Neural cell (in vitro differentiated cells): ENCODE measurements around the gene RAB6C. TPM values are rescaled to one million over a fixed set of nuclear protein-coding genes. Genes with fewer than 3 reads are reported as not detected.
"Not testable (repeated sequence)": the region's sequence is repeated elsewhere in the genome, so short reads cannot be mapped to it uniquely, and the experiment has no call there.

ENCODE experiments used
- H2AFZ ChIP-seq: fragments of 200-600, 300-800 bp; sonication (generic), shearing (Covaris generic); 2 replicates; pipeline ENCODE4 v1.6.0; 2014; ENCODE audit warnings: low read depth, mild to moderate bottlenecking, antibody characterized with exemption, low read length, moderate library complexity
- H3F3A ChIP-seq: fragments of 200-600 bp; shearing (Covaris generic); 2 replicates; pipeline ENCODE4 v1.6.1; 2016; ENCODE audit warnings: mild to moderate bottlenecking, moderate library complexity, mixed read lengths, antibody characterized with exemption, low read length; ENCODE audit not compliant: insufficient read depth, poor library complexity, severe bottlenecking
- H3K27ac ChIP-seq: fragments of 200-600, 300-800 bp; sonication (generic), shearing (Covaris generic); 2 replicates; pipeline ENCODE4 v1.5.1; 2014; ENCODE audit warnings: mild to moderate bottlenecking, low read length, moderate library complexity
- H3K27me3 ChIP-seq: fragments of 300-800, 200-600 bp; sonication (generic), shearing (Covaris generic); 2 replicates; pipeline ENCODE4 v1.6.0; 2014; ENCODE audit warnings: mild to moderate bottlenecking, low read depth, low read length, moderate library complexity; ENCODE audit not compliant: insufficient read depth
- H3K36me3 ChIP-seq: fragments of 300-800, 200-600 bp; sonication (generic), shearing (Covaris generic); 2 replicates; pipeline ENCODE4 v1.5.1; 2014; ENCODE audit warnings: mild to moderate bottlenecking, antibody characterized with exemption, low read length, moderate library complexity; ENCODE audit not compliant: insufficient read depth
- H3K4me2 ChIP-seq: fragments of 300-800, 200-600 bp; sonication (generic), shearing (Covaris generic); 2 replicates; pipeline ENCODE4 v1.6.0; 2014; ENCODE audit warnings: mild to moderate bottlenecking, low read length
- H3K4me3 ChIP-seq: fragments of 300-800, 200-600 bp; sonication (generic), shearing (Covaris generic); 2 replicates; pipeline ENCODE4 v1.5.1; 2014; ENCODE audit warnings: mild to moderate bottlenecking, low read length, moderate library complexity
- H3K79me2 ChIP-seq: fragments of 200-600 bp; shearing (Covaris generic); replicated peaks from 2 replicates; pipeline ENCODE4 v1.6.0; 2014; ENCODE audit warnings: mild to moderate bottlenecking, low read length, moderate library complexity; ENCODE audit not compliant: insufficient read depth
- H3K9ac ChIP-seq: fragments of 300-800, 200-600 bp; sonication (generic), shearing (Covaris generic); 2 replicates; pipeline ENCODE4 v1.6.1; 2016; ENCODE audit warnings: mild to moderate bottlenecking, low read length, mixed read lengths
- H3K9me2 ChIP-seq: fragments of 200-600 bp; shearing (Covaris generic); 2 replicates; pipeline ENCODE4 v1.6.1; 2016; ENCODE audit warnings: mild to moderate bottlenecking, low read length, mixed read lengths; ENCODE audit not compliant: insufficient read depth
- H3K9me3 ChIP-seq: fragments of 200-600, 300-800 bp; sonication (generic), shearing (Covaris generic); 2 replicates; pipeline ENCODE4 v1.6.1; 2016; ENCODE audit warnings: mild to moderate bottlenecking, mixed run types, low read length, moderate library complexity, mixed read lengths
- H4K20me1 ChIP-seq: fragments of 200-600 bp; shearing (Covaris generic); 2 replicates; pipeline ENCODE4 v1.6.1; 2016; ENCODE audit warnings: mild to moderate bottlenecking, mixed run types; ENCODE audit not compliant: insufficient read depth
- EP300 ChIP-seq: fragments of 450-650 bp; conservative IDR thresholded peaks from 2 replicates; pipeline ENCODE4 v1.6.1; 2014; ENCODE audit warnings: antibody characterized with exemption, mild to moderate bottlenecking, moderate library complexity; ENCODE audit not compliant: poor library complexity, severe bottlenecking
- EZH2 ChIP-seq: fragments of 200-600, 300-800 bp; shearing (Covaris generic), sonication (generic); IDR thresholded peaks from 2 replicates; pipeline ENCODE4 v1.6.1; 2014; ENCODE audit warnings: antibody characterized with exemption, low read length, borderline replicate concordance, mild to moderate bottlenecking; ENCODE audit not compliant: insufficient read depth, poor library complexity, severe bottlenecking
- MXI1 ChIP-seq: fragments of 450-650 bp; conservative IDR thresholded peaks from 2 replicates; pipeline ENCODE4 v1.6.1; 2014; ENCODE audit warnings: antibody characterized with exemption, mild to moderate bottlenecking; ENCODE audit not compliant: poor library complexity, severe bottlenecking
- POLR2AphosphoS5 ChIP-seq: IDR thresholded peaks from 2 replicates; pipeline ENCODE4 v1.6.1; 2012
- RAD21 ChIP-seq: fragments of 450-650 bp; conservative IDR thresholded peaks from 2 replicates; pipeline ENCODE4 v1.6.1; 2014; ENCODE audit warnings: antibody characterized with exemption, mild to moderate bottlenecking, moderate library complexity
- SMC3 ChIP-seq: fragments of 450-650 bp; conservative IDR thresholded peaks from 2 replicates; pipeline ENCODE4 v1.6.1; 2014; ENCODE audit warnings: antibody characterized with exemption, mild to moderate bottlenecking, moderate library complexity; ENCODE audit not compliant: poor library complexity
- TAF1 ChIP-seq: IDR thresholded peaks from 2 replicates; pipeline ENCODE4 v1.6.1; 2012; ENCODE audit warnings: low read depth
- polyA plus RNA-seq: library from polyadenylated mRNA; depleted of rRNA; stranded (reverse); fragments of >200 nt; gene quantifications from 2 replicates; pipeline ENCODE4 v1.2.3, GENCODE V29; 2014
- TF ChIP-seq, protein P1 (sequence below): fragments of 450-650 bp; IDR thresholded peaks from 2 replicates; pipeline ENCODE4 v1.5.1; 2014; ENCODE audit warnings: antibody characterized with exemption, mild to moderate bottlenecking, moderate library complexity; ENCODE audit not compliant: poor library complexity, severe bottlenecking
- TF ChIP-seq, protein P2 (sequence below): IDR thresholded peaks from 2 replicates; pipeline ENCODE4 v1.6.1; 2012; ENCODE audit warnings: borderline replicate concordance

Gene RAB6C
- polyA plus RNA-seq, 1 donor from 2014 or later = 0.52 TPM

GRCh38 chr2:129945557-129945956 is 33.9 kb upstream of the RAB6C start:
- Histone ChIP-seq H3K4me2 (no peak overlapping the region), H3K9me3 (no peaks in the 10 kb centered on the region), H3K9ac (no peak overlapping the region), H3K4me3 (no peak overlapping the region), H3K9me2 (no peaks in the 10 kb centered on the region), H4K20me1 (no peaks in the 10 kb centered on the region), H2AFZ (no peak overlapping the region), H3F3A (no peaks in the 10 kb centered on the region), H3K27ac (no peak overlapping the region), H3K36me3 (no peaks in the 10 kb centered on the region), H3K27me3 (no peaks in the 10 kb centered on the region), H3K79me2 (no peaks in the 10 kb centered on the region)
- no peak for TF ChIP-seq RAD21
- no peak for TF ChIP-seq EP300
- TF ChIP-seq, protein P1, sequence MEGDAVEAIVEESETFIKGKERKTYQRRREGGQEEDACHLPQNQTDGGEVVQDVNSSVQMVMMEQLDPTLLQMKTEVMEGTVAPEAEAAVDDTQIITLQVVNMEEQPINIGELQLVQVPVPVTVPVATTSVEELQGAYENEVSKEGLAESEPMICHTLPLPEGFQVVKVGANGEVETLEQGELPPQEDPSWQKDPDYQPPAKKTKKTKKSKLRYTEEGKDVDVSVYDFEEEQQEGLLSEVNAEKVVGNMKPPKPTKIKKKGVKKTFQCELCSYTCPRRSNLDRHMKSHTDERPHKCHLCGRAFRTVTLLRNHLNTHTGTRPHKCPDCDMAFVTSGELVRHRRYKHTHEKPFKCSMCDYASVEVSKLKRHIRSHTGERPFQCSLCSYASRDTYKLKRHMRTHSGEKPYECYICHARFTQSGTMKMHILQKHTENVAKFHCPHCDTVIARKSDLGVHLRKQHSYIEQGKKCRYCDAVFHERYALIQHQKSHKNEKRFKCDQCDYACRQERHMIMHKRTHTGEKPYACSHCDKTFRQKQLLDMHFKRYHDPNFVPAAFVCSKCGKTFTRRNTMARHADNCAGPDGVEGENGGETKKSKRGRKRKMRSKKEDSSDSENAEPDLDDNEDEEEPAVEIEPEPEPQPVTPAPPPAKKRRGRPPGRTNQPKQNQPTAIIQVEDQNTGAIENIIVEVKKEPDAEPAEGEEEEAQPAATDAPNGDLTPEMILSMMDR = no peak
- TF ChIP-seq EZH2 = no peak
- no peak for TF ChIP-seq POLR2AphosphoS5
- no peak for TF ChIP-seq SMC3
- TF ChIP-seq, protein P2, sequence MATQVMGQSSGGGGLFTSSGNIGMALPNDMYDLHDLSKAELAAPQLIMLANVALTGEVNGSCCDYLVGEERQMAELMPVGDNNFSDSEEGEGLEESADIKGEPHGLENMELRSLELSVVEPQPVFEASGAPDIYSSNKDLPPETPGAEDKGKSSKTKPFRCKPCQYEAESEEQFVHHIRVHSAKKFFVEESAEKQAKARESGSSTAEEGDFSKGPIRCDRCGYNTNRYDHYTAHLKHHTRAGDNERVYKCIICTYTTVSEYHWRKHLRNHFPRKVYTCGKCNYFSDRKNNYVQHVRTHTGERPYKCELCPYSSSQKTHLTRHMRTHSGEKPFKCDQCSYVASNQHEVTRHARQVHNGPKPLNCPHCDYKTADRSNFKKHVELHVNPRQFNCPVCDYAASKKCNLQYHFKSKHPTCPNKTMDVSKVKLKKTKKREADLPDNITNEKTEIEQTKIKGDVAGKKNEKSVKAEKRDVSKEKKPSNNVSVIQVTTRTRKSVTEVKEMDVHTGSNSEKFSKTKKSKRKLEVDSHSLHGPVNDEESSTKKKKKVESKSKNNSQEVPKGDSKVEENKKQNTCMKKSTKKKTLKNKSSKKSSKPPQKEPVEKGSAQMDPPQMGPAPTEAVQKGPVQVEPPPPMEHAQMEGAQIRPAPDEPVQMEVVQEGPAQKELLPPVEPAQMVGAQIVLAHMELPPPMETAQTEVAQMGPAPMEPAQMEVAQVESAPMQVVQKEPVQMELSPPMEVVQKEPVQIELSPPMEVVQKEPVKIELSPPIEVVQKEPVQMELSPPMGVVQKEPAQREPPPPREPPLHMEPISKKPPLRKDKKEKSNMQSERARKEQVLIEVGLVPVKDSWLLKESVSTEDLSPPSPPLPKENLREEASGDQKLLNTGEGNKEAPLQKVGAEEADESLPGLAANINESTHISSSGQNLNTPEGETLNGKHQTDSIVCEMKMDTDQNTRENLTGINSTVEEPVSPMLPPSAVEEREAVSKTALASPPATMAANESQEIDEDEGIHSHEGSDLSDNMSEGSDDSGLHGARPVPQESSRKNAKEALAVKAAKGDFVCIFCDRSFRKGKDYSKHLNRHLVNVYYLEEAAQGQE = no peak
- no peak for TF ChIP-seq MXI1
- TF ChIP-seq TAF1 = no peak

DNA sequence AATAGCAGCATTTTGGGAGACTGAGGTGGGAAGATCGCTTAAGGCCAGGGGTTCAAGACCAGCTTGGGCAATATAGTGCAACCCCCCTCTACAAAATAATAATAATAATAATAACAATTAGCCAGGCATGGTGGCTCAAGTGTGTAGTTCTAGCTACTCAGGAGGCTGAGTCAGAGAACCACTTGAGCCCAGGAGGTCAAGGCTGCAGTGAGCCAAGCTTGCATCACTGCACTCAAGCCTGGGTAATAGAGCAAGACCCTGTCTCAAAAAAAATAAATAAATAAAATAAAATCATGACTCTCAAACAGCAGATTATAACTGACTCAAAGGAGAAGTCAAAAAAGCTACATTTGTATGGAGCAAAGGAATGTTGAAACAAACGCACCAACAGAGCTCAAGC is 31.8 kb upstream of the RAB6C start:
- not testable (repeated sequence) for H3K27me3 ChIP-seq, H3K9me2 ChIP-seq, H3K9ac ChIP-seq, H3K79me2 ChIP-seq, H3K4me2 ChIP-seq, H3K36me3 ChIP-seq, H2AFZ ChIP-seq, H3K4me3 ChIP-seq, H4K20me1 ChIP-seq, H3K9me3 ChIP-seq, H3F3A ChIP-seq, H3K27ac ChIP-seq

DNA sequence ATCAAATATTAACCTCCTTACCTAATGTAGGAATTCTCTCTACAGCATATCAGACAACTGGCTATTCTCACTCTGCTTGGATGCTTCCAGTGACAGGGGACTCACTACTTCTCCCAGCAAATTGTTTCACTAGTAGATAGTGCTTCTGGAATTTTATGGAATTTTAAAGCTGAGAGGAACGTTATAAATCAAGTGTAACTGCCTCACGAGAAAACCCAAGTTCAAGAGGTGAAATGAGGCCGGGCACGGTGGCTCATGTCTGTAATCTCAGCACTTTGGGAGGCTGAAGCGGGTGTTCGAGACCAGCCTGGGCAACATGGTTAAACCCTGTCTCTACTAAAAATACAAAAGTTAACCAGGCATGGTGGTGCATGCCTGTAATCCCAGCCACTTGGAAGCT is 23.3 kb upstream of the RAB6C start:
- H2AFZ ChIP-seq, H3K9me3 ChIP-seq, H3K79me2 ChIP-seq, H3K27me3 ChIP-seq, H3K36me3 ChIP-seq, H3K4me2 ChIP-seq, H3K9ac ChIP-seq, H4K20me1 ChIP-seq, H3K9me2 ChIP-seq, H3F3A ChIP-seq, H3K4me3 ChIP-seq, H3K27ac ChIP-seq: not testable (repeated sequence)
